ENCODE data around the gene PDLIM7.

Gene PDLIM7

GRCh38 chr5:177497292-177498012, at the start of gene PDLIM7:
Gene PDLIM7, minus strand, starts transcription at chr5:177497604. Its CDS starts 1,092 bp downstream, at chr5:177496512.
- Histone ChIP-seq H3K4me1 (peaks cover 89% of the 10 kb centered on the region), H3K9ac (peak within 1 kb of the TSS; percentile 85), H4K20me1 (peaks cover 63% of the 10 kb centered on the region), H3K27me3 (no peaks in the 10 kb centered on the region), H3K36me3 (peaks cover 16% of the 10 kb centered on the region), H3K4me2 (peak within 1 kb of the TSS; percentile 98), H3K27ac (peak within 1 kb of the TSS; percentile 84), H3K4me3 (peak within 1 kb of the TSS; percentile 85), H3K9me3 (no peaks in the 10 kb centered on the region)
- no peak for TF ChIP-seq Cebpa-rat (IDR thresholded peaks at IDR 0.05)

GRCh38 chr5:177546258-177546741, 48.9 kb upstream of the PDLIM7 start:
- Histone ChIP-seq H4K20me1 (peaks cover 99% of the 10 kb centered on the region), H3K4me3 (no peak overlapping the region), H3K36me3 (peaks cover 83% of the 10 kb centered on the region), H3K27ac (no peak overlapping the region), H3K9ac (no peak overlapping the region), H3K9me3 (no peaks in the 10 kb centered on the region), H3K27me3 (no peaks in the 10 kb centered on the region), H3K4me1 (peaks cover 34% of the 10 kb centered on the region), H3K4me2 (no peak overlapping the region)
- TF ChIP-seq Cebpa-rat (IDR thresholded peaks at IDR 0.05): no peak

GRCh38 chr5:177545487-177546257, 48.3 kb upstream of the PDLIM7 start:
- no peak overlapping the region for H3K9ac ChIP-seq
- H3K27ac ChIP-seq: no peak overlapping the region

GRCh38 chr5:177542816-177543465, 45.5 kb upstream of the PDLIM7 start:
- TF ChIP-seq Cebpa-rat (IDR thresholded peaks at IDR 0.05): no peak
- H3K27me3 ChIP-seq: no peaks in the 10 kb centered on the region
- H3K36me3 ChIP-seq: peaks cover 87% of the 10 kb centered on the region
- no peak overlapping the region for H3K4me3 ChIP-seq
- no peaks in the 10 kb centered on the region for H3K9me3 ChIP-seq
- H3K4me1 ChIP-seq: peaks cover 19% of the 10 kb centered on the region
- no peak overlapping the region for H3K9ac ChIP-seq
- H3K4me2 ChIP-seq: no peak overlapping the region
- H4K20me1 ChIP-seq: peaks cover 99% of the 10 kb centered on the region
- no peak overlapping the region for H3K27ac ChIP-seq

More at GRCh38 chr5:177545487-177546257, 48.3 kb upstream of the PDLIM7 start:
- Histone ChIP-seq H3K4me1 (peaks cover 32% of the 10 kb centered on the region), H3K4me2 (0 out of 2 replicates have a peak overlapping the region, but pooled peaks have one; percentile 3), H3K4me3 (no peak overlapping the region), H3K36me3 (peaks cover 83% of the 10 kb centered on the region), H4K20me1 (peaks cover 99% of the 10 kb centered on the region), H3K27me3 (no peaks in the 10 kb centered on the region), H3K9me3 (no peaks in the 10 kb centered on the region)
- TF ChIP-seq Cebpa-rat (IDR thresholded peaks at IDR 0.05): no peak

- H4K20me1 ChIP-seq: peaks cover 100% of the 10 kb centered on the region
- TF ChIP-seq Cebpa-rat (IDR thresholded peaks at IDR 0.05): no peak
- no peaks in the 10 kb centered on the region for H3K9me3 ChIP-seq
- H3K27ac ChIP-seq: no peak overlapping the region
- no peak overlapping the region for H3K4me2 ChIP-seq
- H3K4me1 ChIP-seq: peaks cover 5% of the 10 kb centered on the region
- H3K9ac ChIP-seq: no peak overlapping the region
- H3K36me3 ChIP-seq: peaks cover 86% of the 10 kb centered on the region
- H3K4me3 ChIP-seq: no peak overlapping the region
- no peaks in the 10 kb centered on the region for H3K27me3 ChIP-seq
Observed at GRCh38 chr5:177540438-177540837, 43.0 kb upstream of the PDLIM7 start.

GRCh38 chr5:177539411-177539810, 42.0 kb upstream of the PDLIM7 start:
- TF ChIP-seq Cebpa-rat (IDR thresholded peaks at IDR 0.05): no peak
- Histone ChIP-seq H3K9me3 (no peaks in the 10 kb centered on the region), H3K4me3 (no peak overlapping the region), H3K27me3 (no peaks in the 10 kb centered on the region), H3K4me1 (no peaks in the 10 kb centered on the region), H3K9ac (no peak overlapping the region), H3K27ac (no peak overlapping the region), H4K20me1 (peaks cover 100% of the 10 kb centered on the region), H3K4me2 (no peak overlapping the region), H3K36me3 (peaks cover 96% of the 10 kb centered on the region)

- Histone ChIP-seq H3K27ac (no peak overlapping the region), H3K36me3 (peaks cover 97% of the 10 kb centered on the region), H3K4me3 (no peak overlapping the region), H3K9ac (no peak overlapping the region), H3K4me1 (no peaks in the 10 kb centered on the region), H4K20me1 (peaks cover 100% of the 10 kb centered on the region), H3K9me3 (no peaks in the 10 kb centered on the region), H3K4me2 (no peak overlapping the region), H3K27me3 (no peaks in the 10 kb centered on the region)
- TF ChIP-seq Cebpa-rat (IDR thresholded peaks at IDR 0.05): no peak
Observed at GRCh38 chr5:177538876-177539275, 41.5 kb upstream of the PDLIM7 start.

GRCh38 chr5:177537389-177538361, 40.3 kb upstream of the PDLIM7 start:
- H3K9ac ChIP-seq: no peak overlapping the region

GRCh38 chr5:177536386-177536785, 39.0 kb upstream of the PDLIM7 start:
- Histone ChIP-seq H4K20me1 (peaks cover 99% of the 10 kb centered on the region), H3K9me3 (no peaks in the 10 kb centered on the region), H3K27ac (no peak overlapping the region), H3K9ac (no peak overlapping the region), H3K4me3 (no peak overlapping the region), H3K36me3 (peaks cover 98% of the 10 kb centered on the region), H3K4me2 (no peak overlapping the region), H3K4me1 (no peaks in the 10 kb centered on the region), H3K27me3 (no peaks in the 10 kb centered on the region)
- no peak for TF ChIP-seq Cebpa-rat (IDR thresholded peaks at IDR 0.05)

More at GRCh38 chr5:177537389-177538361, 40.3 kb upstream of the PDLIM7 start:
- H3K27me3 ChIP-seq: no peaks in the 10 kb centered on the region
- peaks cover 97% of the 10 kb centered on the region for H3K36me3 ChIP-seq
- no peak overlapping the region for H3K4me3 ChIP-seq
- H3K27ac ChIP-seq: no peak overlapping the region
- no peaks in the 10 kb centered on the region for H3K9me3 ChIP-seq
- peaks cover 99% of the 10 kb centered on the region for H4K20me1 ChIP-seq
- H3K4me2 ChIP-seq: no peak overlapping the region
- no peaks in the 10 kb centered on the region for H3K4me1 ChIP-seq
- no peak for TF ChIP-seq Cebpa-rat (IDR thresholded peaks at IDR 0.05)

Measured in BLaER1 (cell line).